PC-3 (cell line): Measurements from ENCODE around the gene CYTH3.

ENCODE experiments used
- CTCF ChIP-seq: fragments of 300-600 bp; sonication (generic); conservative IDR thresholded peaks from 2 replicates; pipeline ENCODE4 v1.5.1; 2017; ENCODE audit warnings: antibody characterized with exemption, low read depth, mild to moderate bottlenecking, low read length
- EZH2phosphoT487 ChIP-seq: fragments of 300-600 bp; sonication (generic); IDR thresholded peaks from 2 replicates; pipeline ENCODE4 v1.6.1; 2018; ENCODE audit warnings: mild to moderate bottlenecking, antibody characterized with exemption, low read length, borderline replicate concordance

GRCh38 chr7:6209340-6209739, 63.1 kb downstream of the CYTH3 start:
- TF ChIP-seq CTCF (no peak), EZH2phosphoT487 (no peak)
